ENCODE measurements around the gene GMDS.

Gene GMDS

DNA sequence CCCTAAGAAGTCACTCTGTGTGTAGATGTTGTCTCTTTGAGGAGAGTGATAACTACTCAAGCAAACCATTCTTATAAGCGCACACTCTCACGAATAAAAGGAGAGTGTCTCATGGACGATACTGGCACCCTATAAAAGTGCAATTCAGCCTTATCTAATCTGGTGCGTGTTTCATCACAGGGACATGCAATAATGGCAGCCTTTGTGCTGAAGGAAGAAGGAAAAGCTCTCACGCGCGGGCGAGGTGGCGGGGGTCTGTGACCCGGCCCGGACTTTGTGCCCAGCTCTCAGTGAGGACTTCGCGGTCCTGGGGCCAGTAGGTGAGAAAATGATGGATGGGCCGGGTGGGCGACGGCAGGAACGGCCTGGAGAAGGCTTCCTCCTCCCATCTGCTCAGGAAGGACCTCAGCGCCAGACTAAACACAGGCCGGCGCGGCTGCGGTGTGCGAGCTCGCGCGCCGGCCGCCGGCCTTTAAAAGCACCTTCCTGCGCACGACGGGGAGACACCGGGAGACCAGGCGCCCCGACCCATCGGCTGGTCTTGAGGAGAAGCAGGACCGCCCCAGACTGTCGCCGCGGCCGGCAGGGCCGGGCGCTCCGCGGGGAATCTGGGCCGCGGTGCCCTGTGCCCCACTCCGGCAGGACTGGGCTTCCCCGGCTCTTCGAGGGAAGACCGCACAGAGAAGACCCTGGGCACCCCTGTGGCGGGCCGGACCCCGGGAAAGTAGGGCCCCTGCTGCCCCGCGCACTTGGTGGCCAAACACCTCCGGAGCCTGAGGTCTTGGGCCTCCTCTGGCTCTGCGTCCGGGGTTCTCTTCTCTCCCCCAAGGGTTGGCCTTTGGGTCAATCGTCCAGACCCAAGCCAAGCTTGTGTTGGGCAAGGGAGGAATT is 644.0 kb downstream of the GMDS start:
- no peak for DNase-seq (ENCODE audit: low spot score)

DNA sequence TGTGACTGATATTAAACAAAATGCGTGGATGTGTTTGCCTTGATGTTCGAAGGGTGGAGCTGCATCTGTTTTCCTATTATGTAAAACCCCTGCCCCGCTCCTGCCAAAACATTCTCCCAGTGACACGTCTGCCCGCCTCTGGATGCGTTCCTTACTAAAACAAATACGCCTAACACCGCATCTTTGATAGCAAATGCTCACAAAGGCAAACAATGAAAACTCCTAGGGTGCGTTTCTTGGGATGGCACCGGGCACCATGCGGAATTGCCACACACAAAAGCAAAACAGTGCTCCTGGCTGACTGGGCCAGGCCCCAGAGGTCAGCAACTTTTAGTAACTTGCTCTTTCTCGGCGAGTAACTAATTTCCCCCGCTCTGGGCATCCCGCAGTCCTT is 644.6 kb downstream of the GMDS start:
- DNase-seq (ENCODE audit: low spot score) = no peak

DNA sequence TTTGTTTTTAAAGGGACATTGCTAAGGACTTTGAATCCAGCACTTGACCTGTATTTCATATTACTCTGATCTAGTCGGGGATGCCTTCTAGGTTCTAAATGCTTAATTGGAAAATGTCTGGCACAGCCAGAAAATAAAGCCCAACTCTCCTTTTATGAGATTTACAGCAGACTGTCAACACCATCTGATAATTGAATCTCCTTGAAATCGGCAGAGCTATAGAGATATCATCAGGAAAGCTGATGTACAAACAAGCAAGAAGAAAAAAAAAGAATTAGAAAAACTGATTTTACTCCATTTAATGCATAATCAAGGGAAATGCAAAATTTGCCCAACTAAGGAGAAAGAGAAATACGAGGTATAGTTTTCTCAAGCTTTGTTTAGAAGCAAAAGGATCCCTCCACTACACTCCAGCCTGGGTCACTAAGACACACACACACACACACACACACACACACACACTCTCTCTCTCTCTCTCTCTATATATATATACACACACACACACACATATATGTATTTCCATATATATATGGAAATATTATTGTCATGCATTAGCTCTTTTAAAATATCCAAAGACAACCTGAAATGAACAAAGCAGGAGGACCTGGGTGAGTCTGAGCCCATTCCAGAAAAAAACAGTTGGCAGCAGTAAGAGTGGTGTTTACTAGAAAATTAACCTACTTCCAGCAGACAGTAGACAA is 645.2 kb downstream of the GMDS start:
- DNase-seq (ENCODE audit: low spot score) = no peak

DNA sequence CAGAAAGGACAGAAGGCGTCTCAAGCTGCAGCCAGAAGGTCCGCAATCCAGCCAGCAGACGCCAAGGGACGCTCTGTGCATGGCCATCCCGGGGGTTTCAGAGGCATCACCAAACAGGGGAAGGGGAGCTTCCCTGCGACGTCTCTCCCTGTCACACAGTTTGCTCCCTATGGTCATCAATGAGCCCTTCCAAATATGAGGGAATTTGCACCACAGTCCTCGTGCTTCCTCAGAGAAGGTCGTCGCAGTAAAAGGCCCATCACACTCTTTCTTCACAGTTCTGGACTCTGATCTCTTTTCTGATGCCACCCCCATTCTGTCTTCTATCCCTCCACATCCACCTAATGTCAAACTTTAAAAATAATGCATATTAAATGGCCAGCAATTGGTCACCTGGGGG is 645.9 kb downstream of the GMDS start:
- DNase-seq (ENCODE audit: low spot score) = no peak

DNA sequence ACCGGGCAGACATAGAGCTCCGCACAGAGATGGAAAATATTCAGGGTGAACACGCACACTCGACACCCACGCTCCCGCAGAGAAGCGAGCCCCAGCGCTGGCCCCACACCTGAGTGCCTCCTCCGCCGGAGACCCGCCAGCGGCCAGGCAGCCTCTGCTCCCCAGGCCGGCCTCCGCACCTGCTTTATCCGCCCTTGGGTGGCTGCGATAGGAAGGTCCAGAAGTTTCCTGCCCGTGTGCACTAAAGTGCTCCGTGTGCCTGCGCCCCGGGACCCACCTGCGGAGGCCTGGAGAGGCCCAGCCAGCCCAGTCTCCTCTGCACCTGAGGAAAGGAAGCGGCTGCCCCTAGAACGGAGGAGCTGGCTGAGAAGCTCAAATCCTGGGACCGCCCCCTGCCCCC is 646.5 kb downstream of the GMDS start:
- no peak for DNase-seq (ENCODE audit: low spot score)

DNA sequence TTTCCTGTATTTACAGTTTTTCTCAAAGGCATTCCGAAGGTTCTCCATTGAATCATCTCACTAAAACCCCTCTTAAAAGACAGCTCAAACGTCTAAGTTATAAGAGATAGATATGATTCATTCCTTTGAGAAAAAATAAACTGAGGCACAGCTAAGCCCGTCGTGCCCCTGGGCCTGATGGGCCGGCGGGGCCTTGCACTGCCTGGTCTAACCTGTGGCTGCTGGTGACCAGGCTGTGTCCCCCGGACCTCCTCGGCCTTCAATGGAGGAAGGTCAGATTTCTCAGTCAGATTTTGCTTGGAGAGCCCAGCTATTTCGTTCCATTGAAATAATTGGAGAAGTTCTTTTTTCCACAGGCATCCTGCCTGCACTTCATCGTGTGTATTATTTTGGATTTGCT is 647.0 kb downstream of the GMDS start:
- no peak for DNase-seq (ENCODE audit: low spot score)

DNA sequence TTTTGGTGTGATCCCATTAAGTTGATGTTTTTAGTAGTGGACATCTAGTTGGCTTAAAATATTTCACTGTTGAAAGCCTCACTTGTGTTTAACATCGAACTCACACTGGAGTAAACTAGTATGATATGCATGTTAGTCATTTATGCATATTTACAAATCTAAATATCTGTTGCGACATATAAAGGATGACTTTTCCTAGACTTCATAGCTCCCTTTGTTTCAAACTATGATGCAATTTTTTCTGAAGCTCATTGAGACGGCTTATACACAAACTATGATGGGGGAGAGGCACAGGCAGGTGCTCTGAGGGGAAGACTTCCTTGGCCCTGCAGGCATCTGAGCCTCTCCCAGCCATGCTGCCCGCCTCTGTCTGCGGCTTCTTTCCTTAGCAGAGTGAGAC is 647.5 kb downstream of the GMDS start:
- DNase-seq (ENCODE audit: low spot score) = no peak

DNA sequence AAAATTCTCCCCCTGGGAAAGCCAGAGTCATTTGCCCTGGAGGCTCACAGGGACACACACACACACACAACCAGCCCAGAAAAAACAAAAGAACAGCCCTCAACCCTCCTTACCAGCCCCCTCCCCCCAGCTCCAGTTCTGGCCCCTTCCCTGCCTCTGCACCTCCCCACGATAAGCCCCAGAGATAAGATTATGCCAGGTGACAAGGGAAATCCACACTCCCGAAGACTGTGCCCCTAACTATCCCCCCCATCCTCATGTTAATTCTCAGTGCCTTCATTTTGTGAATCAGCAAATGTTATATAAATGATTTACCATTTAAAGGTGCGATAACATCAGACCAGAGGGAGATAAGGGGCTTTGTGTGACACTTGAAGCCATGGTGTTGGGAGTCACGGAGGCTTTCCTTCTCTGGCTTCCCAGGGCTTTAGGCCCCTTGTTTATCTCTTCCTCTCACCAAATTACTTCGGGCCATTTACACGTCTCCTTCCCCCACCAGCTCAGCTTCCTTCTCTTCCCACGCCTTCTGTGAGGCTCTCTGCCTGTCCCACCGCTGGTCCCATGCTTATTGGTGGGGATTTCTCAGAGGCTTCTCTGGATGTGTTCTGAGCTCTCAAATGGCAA is 648.2 kb downstream of the GMDS start:
- no peak for DNase-seq (ENCODE audit: low spot score)

DNA sequence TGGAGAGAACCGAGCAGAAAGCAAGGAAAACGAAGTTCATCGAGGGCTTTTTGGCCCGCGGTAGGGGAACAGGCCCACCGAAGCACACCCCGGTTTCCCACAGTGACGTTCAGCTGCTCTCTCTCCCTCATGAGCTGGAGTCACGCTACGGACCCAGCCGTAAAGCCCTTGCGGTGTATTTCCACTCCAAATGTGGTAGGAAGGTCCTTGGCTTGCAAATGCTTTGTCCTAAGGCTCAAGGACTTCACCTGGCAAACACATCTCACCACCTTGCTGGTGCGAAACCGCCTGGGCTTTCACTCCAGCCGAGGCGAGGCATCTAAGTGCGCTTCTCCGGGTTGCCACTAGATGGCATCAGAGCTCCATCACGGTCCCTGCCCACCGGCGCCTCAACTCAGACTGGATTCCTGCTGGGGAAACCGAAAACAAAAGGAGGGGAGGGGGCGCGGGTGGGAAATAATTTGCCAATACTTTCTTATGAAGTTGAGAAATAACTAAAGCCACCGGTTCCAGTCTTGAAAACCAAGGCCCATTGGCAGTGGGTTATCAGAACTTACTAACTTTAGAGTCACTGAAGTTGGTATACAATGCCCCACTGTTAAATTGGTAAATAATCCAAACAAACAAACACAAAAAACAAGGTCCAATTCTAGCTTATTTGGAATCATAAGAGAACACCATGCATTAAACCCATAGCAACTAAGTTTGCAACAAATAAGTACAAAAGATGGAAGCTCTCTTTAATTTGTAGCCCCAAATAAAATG is 649.1 kb downstream of the GMDS start:
- DNase-seq (ENCODE audit: low spot score) = peak; percentile 65

DNA sequence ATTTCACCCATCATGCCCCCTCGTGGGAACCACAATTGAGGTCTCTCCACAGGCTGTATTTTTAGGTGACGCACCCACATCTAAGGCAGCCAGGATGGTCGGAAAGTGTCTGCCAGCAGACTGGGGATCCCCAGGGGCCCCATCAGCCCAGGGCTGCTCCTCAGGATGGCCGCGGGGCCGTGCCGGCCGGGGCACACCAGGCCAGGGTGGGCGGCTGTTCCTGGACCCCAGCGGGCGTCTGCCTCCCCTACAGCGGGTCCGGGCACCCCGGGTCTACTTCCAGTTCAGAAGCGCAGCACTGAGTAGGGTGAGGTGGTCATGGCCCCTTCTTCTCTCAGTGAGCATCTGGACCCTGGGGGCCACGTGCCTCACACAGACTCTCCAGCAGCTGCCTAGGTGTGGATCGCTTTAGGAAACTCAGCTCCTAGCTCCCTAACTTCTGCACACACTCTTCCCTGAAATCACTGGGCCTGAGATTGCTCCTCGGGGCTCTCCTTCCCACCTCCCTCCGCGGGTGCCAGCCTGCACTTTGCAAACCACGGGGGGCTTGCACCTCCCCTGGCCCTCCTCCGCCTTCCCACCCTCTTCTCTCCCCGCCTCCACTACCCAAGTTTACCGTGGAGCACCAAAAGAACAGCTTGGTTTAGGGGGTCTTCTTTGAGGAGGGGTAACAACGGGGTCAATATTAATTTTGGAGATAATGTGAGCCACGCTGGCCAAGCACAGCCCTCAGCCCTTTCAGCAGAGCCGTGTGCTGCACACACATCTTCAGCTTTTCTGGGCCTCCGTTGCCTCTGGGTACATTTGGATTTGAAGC is 649.9 kb downstream of the GMDS start:
- no peak for DNase-seq (ENCODE audit: low spot score)

DNA sequence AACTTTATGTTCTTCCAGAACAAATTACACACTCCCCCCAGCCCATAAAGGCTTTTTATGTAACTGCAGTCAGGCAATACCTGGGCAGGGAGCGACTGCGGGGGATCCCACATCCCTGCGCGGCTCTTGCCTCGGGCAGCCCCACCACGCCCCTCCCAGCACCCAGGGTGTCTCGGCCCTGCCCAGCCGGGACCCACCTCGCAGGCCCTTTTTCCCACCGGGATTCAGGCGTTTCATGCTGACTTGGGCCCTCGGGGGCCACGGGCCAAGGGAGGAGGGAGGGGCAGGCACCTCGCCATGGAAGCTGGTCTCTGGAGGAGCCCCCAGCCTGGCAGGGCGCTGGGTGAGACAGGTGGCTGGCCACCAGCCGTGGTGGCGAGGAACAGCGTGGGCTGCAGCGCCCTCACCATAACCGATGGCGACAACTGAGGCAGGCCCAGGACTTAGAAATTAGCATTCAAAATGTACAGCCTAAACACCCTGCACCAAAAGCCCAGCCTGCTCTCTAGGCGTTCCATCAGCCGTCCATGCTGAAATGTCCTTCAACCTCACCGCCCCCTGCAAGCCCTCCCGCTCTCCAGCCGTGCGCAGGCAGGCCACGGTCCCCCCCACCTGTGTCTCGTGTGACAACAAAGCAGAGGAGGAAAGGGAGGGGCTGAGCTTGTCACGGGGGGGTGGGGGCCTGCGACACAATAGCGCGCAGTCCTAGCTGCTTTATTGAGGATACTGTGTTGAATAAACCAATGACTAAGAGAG is 650.8 kb downstream of the GMDS start:
- no peak for DNase-seq (ENCODE audit: low spot score)

DNA sequence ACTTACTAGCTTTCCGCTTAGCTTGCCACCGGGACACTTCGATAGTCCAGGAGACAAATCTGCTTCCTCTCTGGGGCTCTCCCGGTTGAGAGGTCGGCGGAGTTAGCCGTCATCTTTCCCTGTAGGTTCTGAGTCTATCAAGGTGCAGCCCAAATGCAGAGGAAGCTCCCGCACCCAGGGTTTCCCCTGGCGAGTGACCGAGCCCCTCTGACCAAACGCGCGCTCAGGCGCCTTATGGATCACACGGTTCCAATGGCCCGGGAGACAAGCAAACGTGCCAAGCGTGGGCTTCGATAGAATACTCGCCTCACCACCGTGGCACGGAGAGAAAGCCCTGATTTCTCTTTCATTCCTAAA is 651.5 kb downstream of the GMDS start:
- DNase-seq (ENCODE audit: low spot score) = no peak

DNA sequence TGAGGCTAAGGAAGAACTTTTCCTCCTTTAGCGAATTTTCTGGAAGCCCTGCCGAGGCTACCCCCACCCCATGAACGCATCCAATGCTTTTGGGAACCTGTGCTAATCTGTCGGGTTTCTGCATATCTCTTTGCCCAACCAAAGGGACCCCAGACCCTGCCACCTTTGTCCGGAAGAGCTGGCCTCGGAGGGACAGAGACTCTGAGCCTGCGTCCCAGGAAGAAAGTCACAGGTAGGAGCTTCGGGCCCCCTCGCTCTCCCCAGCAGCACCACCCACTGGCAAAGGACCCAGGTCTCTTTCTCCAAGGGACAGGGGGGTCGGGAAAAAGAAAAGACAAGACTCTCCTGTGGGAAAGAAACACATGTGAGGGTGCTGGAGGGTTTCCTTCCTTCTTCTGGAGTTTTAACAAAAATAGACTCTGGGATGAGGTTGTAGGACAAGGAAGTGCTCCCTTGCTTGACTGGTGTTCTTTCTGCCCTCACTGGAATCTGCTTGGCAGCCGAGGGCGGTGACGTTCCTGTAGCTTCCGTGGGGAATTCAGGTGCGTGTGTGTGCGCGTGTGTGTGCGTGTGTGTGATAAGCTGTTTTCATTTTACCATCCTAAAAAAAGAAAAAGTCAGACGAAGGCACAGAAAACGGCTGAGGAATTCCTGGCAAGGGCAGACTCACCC is 652.0 kb downstream of the GMDS start:
- no peak for DNase-seq (ENCODE audit: low spot score)

DNA sequence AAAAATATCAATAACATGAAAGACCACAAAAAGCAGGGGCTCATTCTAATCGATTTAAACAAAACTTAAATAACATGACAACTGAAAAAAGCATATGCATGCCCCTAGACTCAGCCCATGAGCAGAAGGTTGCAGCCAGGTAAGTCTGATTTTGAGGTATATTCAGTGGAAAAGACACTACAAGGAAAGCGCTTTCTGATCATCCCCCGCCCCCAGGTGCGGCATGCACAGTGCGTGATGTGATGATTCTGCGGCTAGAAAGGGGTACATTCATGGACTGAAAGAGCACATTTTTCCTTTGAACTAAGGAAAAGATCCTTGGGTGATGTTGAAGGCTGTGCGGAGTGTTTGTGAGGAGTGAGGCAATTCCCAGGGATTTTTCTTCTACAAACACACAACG is 652.6 kb downstream of the GMDS start:
- DNase-seq (ENCODE audit: low spot score) = no peak

DNA sequence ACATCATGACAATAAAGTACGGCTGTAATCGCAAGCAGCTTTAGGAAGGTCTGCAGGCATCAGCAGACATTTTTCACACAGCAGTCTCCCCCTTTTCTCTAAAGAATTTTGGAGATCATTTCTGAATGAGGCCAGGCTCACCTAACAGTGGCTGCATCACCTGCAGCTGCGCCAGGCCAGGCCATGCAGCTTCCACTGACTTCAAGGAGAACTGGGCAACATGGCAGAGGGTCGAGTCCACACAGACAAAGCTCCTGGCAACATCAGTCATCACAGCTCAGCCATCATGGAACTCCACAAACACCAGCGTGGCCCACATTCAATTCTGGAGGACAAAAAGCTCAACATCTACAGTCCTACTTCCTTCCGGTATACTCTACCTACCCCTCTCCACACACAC is 653.5 kb downstream of the GMDS start:
- no peak for DNase-seq (ENCODE audit: low spot score)

DNA sequence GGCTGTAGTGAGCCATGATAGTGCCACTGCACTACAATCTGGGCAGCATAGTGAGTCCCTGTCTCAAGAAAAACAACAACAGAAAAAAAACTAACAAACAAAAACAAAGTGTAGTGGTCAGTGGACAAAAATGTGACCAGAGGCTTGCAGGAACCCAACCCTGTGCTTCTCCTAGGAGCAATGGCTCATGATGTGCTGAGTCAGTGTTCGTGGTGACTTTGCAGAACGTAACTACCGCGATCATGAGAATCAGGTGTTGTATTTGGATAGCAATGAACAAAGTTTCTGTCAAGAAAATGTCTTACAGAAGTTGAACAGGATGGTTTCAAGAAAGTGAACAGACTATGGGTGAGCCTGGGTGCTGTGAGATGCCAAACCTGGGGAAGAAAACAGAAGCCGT is 654.2 kb downstream of the GMDS start:
- DNase-seq (ENCODE audit: low spot score) = no peak

DNA sequence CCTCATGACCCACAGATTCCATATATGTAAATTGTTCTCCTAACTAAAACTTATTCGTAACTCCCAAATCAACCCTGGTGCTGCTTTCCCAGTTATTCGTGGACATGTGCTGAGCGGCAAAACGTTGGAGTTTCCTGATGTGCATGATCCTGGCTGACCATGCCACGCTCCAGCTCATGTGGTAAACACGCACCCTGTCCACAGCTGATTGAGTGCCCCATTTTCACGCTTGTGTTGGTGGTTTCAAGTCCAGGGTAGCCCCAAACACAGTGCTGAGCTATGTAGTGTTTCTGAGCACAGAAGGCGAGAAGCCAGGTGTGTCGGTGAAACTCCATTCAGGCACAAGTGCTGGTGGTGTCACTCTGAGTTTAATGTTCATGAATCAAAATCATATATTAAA is 654.8 kb downstream of the GMDS start:
- no peak for DNase-seq (ENCODE audit: low spot score)

DNA sequence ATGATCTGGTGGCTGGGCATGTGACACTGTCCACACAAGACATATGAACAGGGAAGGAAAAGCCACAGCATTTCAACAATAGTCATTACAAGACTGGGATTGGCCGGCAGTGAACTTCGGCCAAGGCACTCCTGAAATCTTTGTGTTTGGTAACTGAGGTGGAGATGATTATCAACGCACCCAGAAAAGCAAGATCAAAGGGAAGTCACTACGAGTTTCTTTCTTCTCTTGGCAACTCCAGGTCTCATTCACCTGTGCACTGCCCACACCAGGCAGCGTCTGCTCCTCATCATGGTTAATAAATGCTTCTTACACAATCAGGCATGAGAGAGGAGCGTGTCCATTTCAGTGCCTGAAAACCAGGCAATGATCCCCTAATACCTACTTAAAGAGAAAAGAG is 656.2 kb downstream of the GMDS start:
- DNase-seq (ENCODE audit: low spot score) = no peak

DNA sequence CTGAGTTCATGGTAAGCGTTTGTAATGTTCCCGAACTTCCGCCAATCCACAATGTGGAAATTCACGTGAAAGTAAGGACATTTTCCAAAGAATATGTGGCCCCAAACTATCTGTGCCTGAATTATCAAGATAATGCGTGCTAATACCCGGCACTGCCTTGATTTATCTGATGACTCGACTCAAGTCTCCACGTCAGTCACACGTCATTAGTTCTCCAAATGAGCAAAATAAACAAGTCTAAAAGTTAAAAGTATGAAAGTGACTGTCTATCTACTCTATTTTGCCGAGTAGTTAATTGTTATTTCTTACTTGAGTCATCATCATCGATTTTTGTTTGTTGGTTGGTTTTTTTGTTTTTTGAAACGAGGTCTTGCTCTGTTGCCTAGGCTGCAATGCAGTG is 657.4 kb downstream of the GMDS start:
- DNase-seq (ENCODE audit: low spot score) = no peak

DNA sequence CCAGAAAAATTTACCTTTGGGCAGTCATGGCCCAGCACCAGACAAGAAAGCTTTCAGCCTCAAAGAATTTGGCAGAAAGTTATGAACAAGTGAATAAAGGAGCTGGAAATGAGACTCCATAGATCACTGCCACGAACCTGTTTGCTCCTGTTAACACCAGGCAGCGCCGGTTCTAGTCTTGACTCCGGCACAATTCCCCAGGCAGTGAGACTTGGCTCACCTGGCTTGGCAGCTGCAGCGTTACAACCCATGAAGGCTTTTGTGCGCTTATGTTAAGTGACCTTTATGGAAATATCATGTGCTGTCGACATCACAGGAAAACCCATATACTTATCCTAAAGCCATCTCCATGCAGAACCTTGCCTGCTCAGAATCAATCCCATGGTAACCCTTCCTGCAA is 657.9 kb downstream of the GMDS start:
- no peak for DNase-seq (ENCODE audit: low spot score)
